KMS-11 (cell line): ENCODE data around the gene STX1B.

Experiments used
- H2AFZ ChIP-seq: fragments of 200-600 bp; sonication (generic); 2 replicates; pipeline ENCODE4 v1.6.1; 2016; ENCODE audit warnings: antibody characterized with exemption, mixed run types, low read depth
- H3K27ac ChIP-seq: fragments of 200-600 bp; sonication (generic); 2 replicates; pipeline ENCODE4 v1.6.1; 2016; ENCODE audit warnings: mild to moderate bottlenecking, mixed run types
- H3K27me3 ChIP-seq: fragments of 200-600 bp; sonication (generic); 2 replicates; pipeline ENCODE4 v1.6.1; 2017; ENCODE audit warnings: mild to moderate bottlenecking, low read depth, mixed run types, moderate library complexity; ENCODE audit not compliant: insufficient read depth
- H3K36me3 ChIP-seq: fragments of 200-600 bp; sonication (generic); 2 replicates; pipeline ENCODE4 v1.6.1; 2017; ENCODE audit warnings: mild to moderate bottlenecking, mixed run types; ENCODE audit not compliant: insufficient read depth
- H3K4me1 ChIP-seq: fragments of 200-600 bp; sonication (generic); 2 replicates; pipeline ENCODE4 v1.6.1; 2016; ENCODE audit warnings: mild to moderate bottlenecking, low read depth, mixed run types; ENCODE audit not compliant: poor library complexity, severe bottlenecking
- H3K4me2 ChIP-seq: fragments of 200-600 bp; sonication (generic); 2 replicates; pipeline ENCODE4 v1.7.0; 2016; ENCODE audit warnings: mild to moderate bottlenecking, mixed run types
- H3K4me3 ChIP-seq: fragments of 200-600 bp; sonication (generic); IDR thresholded peaks from 2 replicates; pipeline ENCODE4 v1.6.1; 2017; ENCODE audit warnings: low read depth, low read length, mixed read lengths; ENCODE audit not compliant: insufficient read depth
- H3K79me2 ChIP-seq: fragments of 200-600 bp; sonication (generic); 2 replicates; pipeline ENCODE4 v1.6.1; 2016; ENCODE audit warnings: low read depth, mixed run types; ENCODE audit not compliant: insufficient read depth
- H3K9ac ChIP-seq: fragments of 200-600 bp; sonication (generic); 2 replicates; pipeline ENCODE4 v1.6.1; 2016; ENCODE audit warnings: mild to moderate bottlenecking, mixed run types
- H4K20me1 ChIP-seq: fragments of 200-600 bp; sonication (generic); 2 replicates; pipeline ENCODE4 v1.6.1; 2016; ENCODE audit warnings: mild to moderate bottlenecking, mixed run types; ENCODE audit not compliant: insufficient read depth
- CTCF ChIP-seq: fragments of 200-600 bp; sonication (generic); conservative IDR thresholded peaks from 2 replicates; pipeline ENCODE4 v1.6.1; 2017; ENCODE audit warnings: low read depth, mild to moderate bottlenecking, antibody characterized with exemption, low read length, moderate library complexity, mixed read lengths

Gene STX1B

DNA sequence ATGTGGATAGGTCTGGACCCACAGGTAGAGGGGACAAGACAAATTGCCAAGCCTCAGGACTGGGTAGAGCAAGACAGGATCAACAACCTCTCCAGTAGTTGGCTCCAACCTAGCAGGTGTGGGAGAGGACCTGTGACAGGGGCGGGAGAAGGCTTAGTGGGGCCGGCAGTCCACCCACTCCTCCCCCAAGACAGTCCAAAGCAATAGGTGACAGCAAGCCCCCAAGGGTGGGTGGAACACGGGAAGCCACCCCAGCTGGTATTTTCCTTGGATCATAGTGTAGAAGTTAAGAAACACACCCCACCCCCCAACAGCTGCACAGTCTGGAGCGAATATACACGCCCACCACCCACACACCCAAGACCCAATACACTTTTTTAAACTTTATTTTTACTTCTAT is 18.8 kb upstream of the STX1B start:
- Histone ChIP-seq H4K20me1 (no peaks in the 10 kb centered on the region), H3K4me1 (peaks cover 9% of the 10 kb centered on the region), H3K27ac (no peak overlapping the region), H3K4me2 (no peak overlapping the region), H3K9ac (no peak overlapping the region), H3K4me3 (no peak overlapping the region), H3K79me2 (no peaks in the 10 kb centered on the region), H3K36me3 (no peaks in the 10 kb centered on the region), H3K27me3 (no peaks in the 10 kb centered on the region), H2AFZ (no peak overlapping the region)
- TF ChIP-seq CTCF = no peak

DNA sequence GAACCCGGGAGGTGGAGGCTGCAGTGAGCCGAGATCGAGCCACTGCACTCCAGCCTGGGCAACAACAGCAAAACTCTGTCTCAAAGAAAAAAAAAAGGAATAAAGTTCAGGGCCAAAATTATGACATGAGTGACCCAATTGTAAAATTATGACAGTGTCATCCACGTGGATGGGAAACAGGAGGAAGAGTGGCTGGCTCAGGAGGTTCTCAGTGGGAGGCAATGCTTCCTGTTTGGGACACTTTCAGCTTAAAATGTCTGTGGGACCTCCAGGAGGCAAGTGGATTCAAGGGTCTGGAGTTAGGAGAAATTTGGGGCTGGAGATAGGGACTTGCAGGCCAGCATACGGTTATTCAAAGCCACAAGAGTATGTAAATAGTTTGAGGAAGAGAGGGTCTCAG is 14.9 kb upstream of the STX1B start:
- no peak for TF ChIP-seq CTCF
- Histone ChIP-seq H3K27me3 (no peaks in the 10 kb centered on the region), H3K4me2 (no peak overlapping the region), H3K4me3 (no peak overlapping the region), H3K27ac (no peak overlapping the region), H3K4me1 (peaks cover 3% of the 10 kb centered on the region), H3K9ac (no peak overlapping the region), H3K36me3 (no peaks in the 10 kb centered on the region), H4K20me1 (no peaks in the 10 kb centered on the region), H3K79me2 (no peaks in the 10 kb centered on the region), H2AFZ (no peak overlapping the region)

DNA sequence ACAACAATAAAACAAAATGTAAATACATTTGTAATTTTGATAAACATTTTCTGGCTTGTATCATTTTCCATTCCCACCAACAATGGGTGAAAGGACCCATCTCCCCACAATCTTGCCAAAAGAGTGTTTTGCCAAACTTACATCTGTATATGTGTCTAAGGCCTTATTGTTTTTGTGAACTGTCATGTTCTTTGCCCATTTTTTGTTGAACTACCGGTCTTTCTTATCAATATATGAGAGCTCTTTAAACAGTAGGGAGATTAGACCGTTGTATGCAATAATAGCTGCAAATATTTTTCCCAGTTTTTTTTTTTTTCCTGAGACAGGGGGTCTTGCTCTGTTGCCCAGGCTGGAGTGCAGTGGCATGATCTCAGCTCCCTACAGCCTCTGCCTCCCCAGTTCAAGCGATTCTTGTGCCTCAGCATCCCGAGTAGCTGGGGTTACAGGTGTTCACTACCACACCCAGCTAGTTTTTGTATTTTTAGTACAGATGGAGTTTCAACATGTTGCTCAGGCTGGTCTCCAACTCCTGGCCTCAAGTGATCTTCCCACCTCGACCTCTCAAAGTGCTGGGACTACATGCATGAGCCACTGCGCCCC is 13.3 kb upstream of the STX1B start:
- H3K4me1 ChIP-seq = peaks cover 3% of the 10 kb centered on the region
- no peak overlapping the region for H3K27ac ChIP-seq
- no peak overlapping the region for H3K9ac ChIP-seq
- no peak overlapping the region for H3K4me2 ChIP-seq
- H3K79me2 ChIP-seq = no peaks in the 10 kb centered on the region
- H2AFZ ChIP-seq = no peak overlapping the region
- H4K20me1 ChIP-seq = no peaks in the 10 kb centered on the region
- TF ChIP-seq CTCF = no peak
- no peaks in the 10 kb centered on the region for H3K36me3 ChIP-seq
- no peak overlapping the region for H3K4me3 ChIP-seq
- no peaks in the 10 kb centered on the region for H3K27me3 ChIP-seq

DNA sequence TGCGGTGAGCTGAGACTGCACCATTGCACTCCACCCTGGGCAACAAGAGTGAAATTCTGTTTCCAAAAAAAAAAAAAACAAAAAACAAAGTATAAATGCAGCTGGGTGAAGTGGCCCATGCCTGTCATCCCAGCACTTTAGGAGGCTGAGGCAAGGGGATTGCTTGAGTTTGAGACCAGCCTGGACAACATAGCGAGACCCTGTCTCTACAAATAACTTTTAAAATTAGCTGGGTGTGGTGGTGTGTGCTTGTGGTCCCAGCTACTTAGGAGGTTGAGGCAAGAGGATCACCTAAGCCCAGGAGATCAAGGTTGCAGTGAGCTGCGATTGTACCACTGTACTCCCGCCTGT is 12.8 kb upstream of the STX1B start:
- H3K27me3 ChIP-seq = no peaks in the 10 kb centered on the region
- H3K27ac ChIP-seq = no peak overlapping the region
- H3K79me2 ChIP-seq = no peaks in the 10 kb centered on the region
- H3K9ac ChIP-seq = no peak overlapping the region
- H3K4me3 ChIP-seq = no peak overlapping the region
- H3K36me3 ChIP-seq = no peaks in the 10 kb centered on the region
- no peak for TF ChIP-seq CTCF
- H3K4me2 ChIP-seq = no peak overlapping the region
- no peak overlapping the region for H2AFZ ChIP-seq
- no peaks in the 10 kb centered on the region for H4K20me1 ChIP-seq
- H3K4me1 ChIP-seq = peaks cover 3% of the 10 kb centered on the region
